Left forelimb (tissue), 1 donor: Measurements from ENCODE around the gene TNN.
"Not testable (repeated sequence)": the region's sequence is repeated elsewhere in the genome, so short reads cannot be mapped to it uniquely, and the experiment has no call there.

Source experiments
- DNase-seq: peaks from one replicate; pipeline ENCODE4 v3.0.0-alpha.2; 2018; ENCODE audit warnings: low spot score

Gene TNN

GRCh38 chr1:175067362-175068106 is at the start of gene TNN:
Gene TNN, plus strand, starts transcription at chr1:175067833. Its CDS starts 9,586 bp downstream, at chr1:175077419.
- no peak for DNase-seq

GRCh38 chr1:175019524-175019923 is 48.1 kb upstream of the TNN start:
- DNase-seq: no peak

- peak; percentile 99 for DNase-seq
Observed at GRCh38 chr1:175023043-175023921, 44.4 kb upstream of the TNN start, which contains the start of gene MRPS14. Gene MRPS14, minus strand, starts transcription at chr1:175023425. Its CDS starts 17 bp downstream, at chr1:175023408.

- not testable (repeated sequence) for DNase-seq
Observed at GRCh38 chr1:175023922-175024242, 43.8 kb upstream of the TNN start.

- DNase-seq: no peak
Observed at GRCh38 chr1:175024773-175025172, 42.9 kb upstream of the TNN start.

- DNase-seq: no peak
Observed at GRCh38 chr1:175033953-175034352, 33.7 kb upstream of the TNN start.

- no peak for DNase-seq
Observed at GRCh38 chr1:175034775-175035174, 32.9 kb upstream of the TNN start.

- DNase-seq: no peak
Observed at GRCh38 chr1:175035865-175036264, 31.8 kb upstream of the TNN start.

- no peak for DNase-seq
Observed at GRCh38 chr1:175036476-175036875, 31.2 kb upstream of the TNN start.

- no peak for DNase-seq
Observed at GRCh38 chr1:175037416-175037815, 30.2 kb upstream of the TNN start.

- no peak for DNase-seq
Observed at GRCh38 chr1:175040324-175040879, 27.2 kb upstream of the TNN start.

GRCh38 chr1:175042650-175043049 is 25.0 kb upstream of the TNN start:
- no peak for DNase-seq

GRCh38 chr1:175043824-175044223 is 23.8 kb upstream of the TNN start:
- DNase-seq: no peak

- not testable (repeated sequence) for DNase-seq
Observed at GRCh38 chr1:175044591-175044990, 23.0 kb upstream of the TNN start.

GRCh38 chr1:175045097-175045496 is 22.5 kb upstream of the TNN start:
- DNase-seq: no peak

GRCh38 chr1:175045519-175045918 is 22.1 kb upstream of the TNN start:
- DNase-seq: no peak

GRCh38 chr1:175050992-175051391 is 16.6 kb upstream of the TNN start:
- DNase-seq: no peak

- no peak for DNase-seq
Observed at GRCh38 chr1:175054736-175055135, 12.9 kb upstream of the TNN start.

GRCh38 chr1:175062339-175062738 is 5.3 kb upstream of the TNN start:
- DNase-seq: no peak

GRCh38 chr1:175062858-175063257 is 4.8 kb upstream of the TNN start:
- DNase-seq: no peak

GRCh38 chr1:175070818-175071217 is 3.2 kb downstream of the TNN start:
- no peak for DNase-seq

GRCh38 chr1:175071276-175071943 is 3.8 kb downstream of the TNN start:
- DNase-seq: no peak
